Prostate gland (tissue), 2 donors: Measurements from ENCODE around the gene FZD8.

Experiments
- POLR2AphosphoS5 ChIP-seq: sonication (generic); formaldehyde crosslinking; IDR thresholded peaks from one replicate; pipeline ENCODE4 v1.6.1; 2017; ENCODE audit warnings: antibody characterized with exemption
- TF ChIP-seq, protein P1 (sequence below), 4 experiments: fragments of 200-600 bp in 2 of 4; fragments of 450-650 bp in 2 of 4; sonication (generic) in 2 of 4; IDR thresholded peaks; 1 replicate in 3 of 4; 2 replicates in 1 of 4; pipeline ENCODE4 v1.5.1; 2016 to 2019; ENCODE audit warnings: antibody characterized with exemption in 4 of 4, mild to moderate bottlenecking in 2 of 4, moderate library complexity in 2 of 4

DNA sequence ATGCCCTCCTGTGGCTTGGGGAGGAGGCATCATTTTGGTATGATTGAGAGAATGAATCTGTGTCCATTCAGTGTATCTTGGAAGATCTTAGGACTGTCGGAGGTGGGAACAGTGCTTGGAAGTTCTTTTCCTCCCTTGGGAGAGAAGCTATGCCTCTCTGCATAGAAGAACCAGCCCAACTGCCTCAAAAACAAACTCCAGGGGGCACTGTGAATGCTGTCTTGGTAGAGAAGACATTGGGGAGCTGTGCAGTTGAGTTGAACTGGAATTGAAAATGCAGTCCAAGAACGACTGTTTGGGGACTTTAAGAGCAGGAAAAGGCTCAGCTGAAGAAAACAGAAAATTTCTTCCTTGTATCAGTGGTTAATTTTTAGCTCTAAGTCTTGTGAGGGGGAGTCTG is 41.9 kb downstream of the FZD8 start:
- TF ChIP-seq, protein P1, sequence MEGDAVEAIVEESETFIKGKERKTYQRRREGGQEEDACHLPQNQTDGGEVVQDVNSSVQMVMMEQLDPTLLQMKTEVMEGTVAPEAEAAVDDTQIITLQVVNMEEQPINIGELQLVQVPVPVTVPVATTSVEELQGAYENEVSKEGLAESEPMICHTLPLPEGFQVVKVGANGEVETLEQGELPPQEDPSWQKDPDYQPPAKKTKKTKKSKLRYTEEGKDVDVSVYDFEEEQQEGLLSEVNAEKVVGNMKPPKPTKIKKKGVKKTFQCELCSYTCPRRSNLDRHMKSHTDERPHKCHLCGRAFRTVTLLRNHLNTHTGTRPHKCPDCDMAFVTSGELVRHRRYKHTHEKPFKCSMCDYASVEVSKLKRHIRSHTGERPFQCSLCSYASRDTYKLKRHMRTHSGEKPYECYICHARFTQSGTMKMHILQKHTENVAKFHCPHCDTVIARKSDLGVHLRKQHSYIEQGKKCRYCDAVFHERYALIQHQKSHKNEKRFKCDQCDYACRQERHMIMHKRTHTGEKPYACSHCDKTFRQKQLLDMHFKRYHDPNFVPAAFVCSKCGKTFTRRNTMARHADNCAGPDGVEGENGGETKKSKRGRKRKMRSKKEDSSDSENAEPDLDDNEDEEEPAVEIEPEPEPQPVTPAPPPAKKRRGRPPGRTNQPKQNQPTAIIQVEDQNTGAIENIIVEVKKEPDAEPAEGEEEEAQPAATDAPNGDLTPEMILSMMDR (IDR thresholded peaks at IDR 0.05): no peak
- TF ChIP-seq POLR2AphosphoS5: no peak
